Measurements from ENCODE around the gene WDR45B. TPM values are rescaled to one million over a fixed set of nuclear protein-coding genes. Genes with fewer than 3 reads are reported as not detected.

The WDR45B gene
- polyA plus RNA-seq, 1 of the 3 experiments (the other 2 are of a cell fraction): 171 TPM

GRCh38 chr17:82619641-82620040 lies 28.6 kb downstream of the WDR45B start:
- 93% methylated on average over 10 of the region's 10 CpGs for WGBS (ENCODE audit: low lambda C conversion rate)
- H4K20me1 ChIP-seq (ENCODE audit: insufficient read depth): 0 out of 2 replicates have a peak, but pooled peaks cover 7% of the 10 kb centered on the region
- no peak overlapping the region for H3K4me2 ChIP-seq
- H2AFZ ChIP-seq (ENCODE audit: low read depth): no peak overlapping the region
- H3K9me2 ChIP-seq: no peaks in the 10 kb centered on the region
- no peak overlapping the region for H3K9ac ChIP-seq
- CTCF ChIA-PET: interaction anchor here (1.1 kb wide), 1 partner anchor 17 kb away, joined by 3 read pairs; no protein-coding TSS in a partner anchor
- DNase-seq: no peak
- no peaks in the 10 kb centered on the region for H3K4me1 ChIP-seq (ENCODE audit: control insufficient read depth in 1 of 2, insufficient read depth in 2 of 2, low read depth in 1 of 2, low read length in 1 of 2)
- no peak overlapping the region for H3K4me3 ChIP-seq (ENCODE audit: low read depth in 2 of 2, low read length in 1 of 2)
- H3K9me3 ChIP-seq: no peaks in the 10 kb centered on the region
- TF ChIP-seq FOXM1 (IDR thresholded peaks at IDR 0.05; ENCODE audit: low read depth) (no peak), NFIC (IDR thresholded peaks at IDR 0.05; ENCODE audit: borderline replicate concordance) (no peak), SMC3 (IDR thresholded peaks at IDR 0.05; ENCODE audit: low read depth, low read length) (no peak), ZBTB33 (IDR thresholded peaks at IDR 0.05; ENCODE audit: borderline replicate concordance, low read depth) (no peak), TAF1 (IDR thresholded peaks at IDR 0.05; ENCODE audit: borderline replicate concordance, low read depth, low read length) (no peak), TEAD4 (IDR thresholded peaks at IDR 0.05; ENCODE audit: borderline replicate concordance, insufficient read depth) (no peak), IRF3 (IDR thresholded peaks at IDR 0.05; ENCODE audit: low read depth, low read length) (no peak), TCF12 (IDR thresholded peaks at IDR 0.05) (no peak), GATA2 (CRISPR knock-in tag; IDR thresholded peaks at IDR 0.05) (no peak), MEF2A (IDR thresholded peaks at IDR 0.05; ENCODE audit: borderline replicate concordance, low read depth) (no peak), FOSL2 (IDR thresholded peaks at IDR 0.05; ENCODE audit: borderline replicate concordance, low read depth) (no peak), RXRA (IDR thresholded peaks at IDR 0.05; ENCODE audit: borderline replicate concordance, low read depth) (no peak), RAD21 (IDR thresholded peaks at IDR 0.05; ENCODE audit: low read length) (no peak), RCOR1 (IDR thresholded peaks at IDR 0.05; ENCODE audit: low read length) (no peak), REST (IDR thresholded peaks at IDR 0.05; ENCODE audit: low read depth, low read length) (no peak), POLR2AphosphoS5 (IDR thresholded peaks at IDR 0.05; ENCODE audit: low read depth, low read length) (no peak), RFX5 (IDR thresholded peaks at IDR 0.05; ENCODE audit: low read length) (no peak), MAX (IDR thresholded peaks at IDR 0.05; ENCODE audit: low read depth) (no peak), PBX3 (IDR thresholded peaks at IDR 0.05) (no peak)
- no peak overlapping the region for H3K27ac ChIP-seq (ENCODE audit: low read depth in 2 of 2, low read length in 1 of 2)
- no peaks in the 10 kb centered on the region for H3K27me3 ChIP-seq (ENCODE audit: insufficient read depth)
- H3F3A ChIP-seq (replicated peaks; ENCODE audit: insufficient read depth): peaks cover 3% of the 10 kb centered on the region
- POLR2A ChIA-PET: no interaction called here
- H3K79me2 ChIP-seq (ENCODE audit: insufficient read depth): peaks cover 7% of the 10 kb centered on the region; the same call in 1 of the 2 replicates
- peaks cover 67 to 72% of the 10 kb centered on the region in 2 experiments for H3K36me3 ChIP-seq (replicated peaks in 1 of 2; ENCODE audit: control insufficient read depth in 1 of 2, insufficient read depth in 2 of 2, low read length in 1 of 2)

Data from SK-N-SH (cell line).